Left hindlimb (tissue), 1 donor: ENCODE data around the gene IGSF9B.

ENCODE experiments used
- DNase-seq: peaks from one replicate; pipeline ENCODE4 v3.0.0-alpha.2; 2018

IGSF9B gene

DNA sequence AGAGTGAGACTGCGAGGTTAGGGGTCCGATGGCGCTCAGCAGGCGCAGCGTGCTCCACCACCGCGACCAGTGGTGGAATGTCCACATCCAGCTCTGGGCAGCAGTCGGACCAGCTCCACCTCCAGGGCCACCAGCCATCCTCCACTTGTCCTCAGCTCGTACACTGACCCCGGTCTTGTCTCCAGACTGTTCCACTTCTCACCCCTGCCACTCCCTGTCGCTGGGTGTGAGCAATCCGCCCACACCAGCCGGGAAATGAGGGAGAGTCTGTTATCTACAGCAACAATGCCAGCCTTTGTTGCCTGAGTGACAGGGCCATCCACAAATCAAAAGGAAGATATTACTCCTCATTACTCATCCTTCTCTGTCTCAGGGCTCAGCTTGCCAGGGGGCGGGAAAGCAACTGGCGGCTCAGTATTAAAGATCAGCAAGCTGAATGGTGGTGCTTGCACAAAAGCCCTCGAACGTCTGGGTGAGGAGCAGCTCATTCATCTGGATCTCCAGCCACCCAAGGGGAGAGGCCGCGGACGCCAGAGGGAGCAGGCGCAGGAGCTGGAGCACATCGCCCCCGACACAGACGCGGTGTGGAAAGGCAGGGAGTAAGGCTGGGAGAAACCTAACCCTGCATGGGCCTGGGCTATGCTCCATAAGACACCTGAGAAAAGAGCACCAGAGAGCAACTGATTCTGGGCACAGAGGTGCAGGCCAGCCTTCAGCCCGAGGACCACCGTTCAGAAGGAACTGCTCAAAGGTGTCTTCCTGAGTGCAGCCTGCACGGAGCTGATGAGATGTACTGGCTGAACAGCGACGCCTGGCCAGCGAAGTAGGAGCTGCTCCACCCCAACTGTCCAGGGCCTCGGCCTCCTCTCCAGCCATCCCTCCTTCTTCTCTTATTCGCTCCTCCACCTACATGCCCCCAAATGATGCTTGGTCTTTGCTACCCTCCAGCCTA lies 21.9 kb downstream of the IGSF9B start:
- DNase-seq: no peak

DNA sequence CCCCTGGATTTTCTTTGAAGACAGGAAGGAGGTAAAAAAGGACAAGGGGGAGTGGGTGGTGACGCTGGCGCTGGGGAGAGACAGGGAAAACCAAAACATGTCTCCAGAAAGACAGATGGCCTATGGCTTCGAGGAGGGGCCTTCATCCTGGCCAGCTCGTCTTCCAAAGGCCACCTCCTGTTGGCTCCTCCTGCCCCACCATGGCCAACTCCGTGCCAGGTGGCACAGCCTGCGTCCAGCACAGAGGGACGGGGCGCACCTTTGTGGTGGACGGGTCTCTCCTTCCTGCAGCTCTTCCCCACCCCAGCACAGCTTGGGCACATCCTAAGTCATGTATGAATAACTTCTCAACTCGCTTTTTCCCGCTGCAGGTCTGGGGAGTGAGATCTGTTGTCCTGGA lies 22.7 kb downstream of the IGSF9B start:
- DNase-seq: no peak

DNA sequence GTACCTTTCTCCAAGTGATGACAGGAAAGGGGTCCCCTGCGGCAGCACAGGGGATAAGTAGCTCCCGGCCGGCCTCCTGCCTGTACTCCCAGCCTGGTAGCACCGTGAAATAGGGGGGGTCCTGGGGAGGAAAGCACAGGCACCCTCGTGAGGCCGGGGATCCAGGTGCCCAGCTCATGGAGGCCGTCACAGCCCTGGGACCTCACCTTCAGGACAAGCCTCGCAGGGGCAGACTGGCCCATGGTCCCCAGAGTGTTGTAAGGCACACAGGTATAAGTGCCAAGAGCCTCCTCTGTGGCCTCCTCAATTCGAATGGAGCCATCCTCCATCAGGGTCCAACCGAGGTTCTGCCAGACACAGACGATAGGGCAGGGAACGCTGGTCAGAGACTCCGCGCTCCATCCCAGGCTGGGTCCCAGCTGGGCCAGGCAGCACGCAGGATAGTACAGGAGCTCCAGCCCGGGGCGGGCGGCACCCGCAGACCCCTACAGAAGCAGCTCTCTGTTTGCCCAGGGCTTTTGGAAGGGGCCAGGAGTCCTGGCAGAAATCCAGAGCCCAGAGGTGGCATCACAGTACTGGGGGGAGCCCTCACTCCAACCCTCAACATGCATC lies 25.2 kb downstream of the IGSF9B start:
- no peak for DNase-seq

DNA sequence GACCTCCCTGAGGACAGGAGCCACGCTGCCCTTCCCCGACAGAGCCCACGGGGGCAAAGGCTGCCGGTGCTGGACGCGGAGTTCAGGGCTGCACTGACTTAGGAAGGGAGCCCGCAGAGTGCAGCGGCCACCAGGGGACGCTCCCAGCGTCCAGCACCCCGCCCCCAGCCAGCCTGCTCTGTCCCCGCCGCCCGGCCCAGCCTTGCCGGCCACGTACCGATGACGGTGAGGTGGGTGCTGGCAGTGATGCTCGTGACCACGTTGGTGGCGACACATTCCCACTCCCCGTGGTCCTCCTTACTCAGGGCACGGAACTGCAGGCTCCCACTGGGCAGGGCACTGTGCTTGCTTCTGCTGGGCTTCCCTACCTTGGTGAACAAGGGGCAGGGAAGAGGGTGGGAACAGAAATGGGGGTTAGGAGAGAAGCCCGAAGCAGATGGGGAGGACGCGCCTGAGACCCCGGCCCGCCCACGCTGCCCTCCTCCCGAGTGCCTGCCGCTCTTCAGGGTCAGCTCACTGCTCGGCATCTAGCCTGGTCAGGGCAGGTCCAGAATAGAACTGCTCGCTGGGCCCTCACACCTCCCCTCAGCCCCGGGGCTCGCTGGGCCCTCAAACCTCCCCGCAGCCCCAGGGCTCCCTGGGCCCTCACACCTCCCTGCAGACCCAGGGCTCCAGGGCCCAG lies 25.9 kb downstream of the IGSF9B start:
- DNase-seq: no peak

DNA sequence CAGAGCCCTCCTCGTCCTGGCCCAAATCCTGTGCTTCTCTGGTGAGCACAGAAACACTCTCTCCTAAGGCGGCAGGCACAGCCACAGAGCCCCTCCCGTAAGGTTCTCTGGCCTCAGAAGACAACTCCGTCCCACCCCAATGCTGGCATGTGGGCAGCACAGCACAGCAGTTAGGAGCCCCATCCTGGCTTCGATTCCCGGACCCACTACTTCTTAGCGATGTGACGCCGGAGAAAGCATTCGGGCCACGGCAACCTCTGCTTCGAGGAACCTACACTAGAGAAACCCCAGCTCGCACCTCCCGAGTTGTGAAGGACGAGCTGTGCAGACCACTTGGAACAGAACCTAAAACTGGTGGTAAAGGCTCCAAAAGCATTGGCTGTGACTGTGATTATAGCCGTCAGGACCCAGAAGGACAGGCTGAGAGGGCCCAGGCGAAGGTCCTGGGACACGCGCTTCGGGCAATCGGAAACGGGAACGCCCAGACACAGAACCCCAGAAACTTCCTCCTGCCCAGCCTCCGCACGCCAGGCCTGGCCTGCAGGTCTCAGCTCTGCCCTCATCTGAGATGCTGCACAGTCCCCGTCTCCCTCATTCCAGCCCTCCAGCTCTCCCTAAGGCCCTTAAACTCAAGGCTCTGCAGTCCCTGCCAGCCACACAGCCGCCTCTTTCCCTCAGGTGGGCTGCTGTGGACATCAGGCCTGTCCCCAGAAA lies 26.6 kb downstream of the IGSF9B start:
- DNase-seq: no peak

DNA sequence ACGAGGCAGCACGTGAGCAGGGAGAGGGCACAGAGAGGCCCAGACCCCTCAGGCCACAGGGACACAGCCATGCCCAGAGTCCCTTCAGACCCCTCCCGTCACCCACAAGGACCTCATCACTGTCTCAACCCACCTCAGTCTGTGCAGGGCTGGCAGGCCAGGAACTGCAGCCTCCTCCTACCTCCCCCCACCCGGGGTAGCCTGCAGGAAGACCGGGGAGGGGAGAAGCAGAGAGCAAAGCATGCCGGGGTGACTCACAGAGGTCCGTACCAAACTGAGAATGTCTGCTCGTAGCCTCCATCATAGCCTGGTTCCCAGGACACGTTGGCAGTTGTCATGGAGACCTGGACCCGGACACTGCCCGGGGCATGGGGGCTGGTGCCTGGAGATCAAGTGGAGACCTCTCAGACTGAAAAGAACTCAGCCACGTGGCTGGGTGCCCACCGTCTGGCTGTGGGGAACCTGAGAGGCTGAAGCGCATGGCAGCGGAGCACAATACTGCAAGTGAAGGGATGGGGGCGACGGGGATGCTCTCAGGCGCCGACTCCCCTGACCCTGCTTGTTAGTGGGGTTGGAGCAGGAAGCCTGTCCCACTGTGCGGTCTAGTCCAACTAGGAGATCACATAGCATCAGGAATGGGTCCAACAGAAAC lies 27.2 kb downstream of the IGSF9B start:
- DNase-seq: no peak

DNA sequence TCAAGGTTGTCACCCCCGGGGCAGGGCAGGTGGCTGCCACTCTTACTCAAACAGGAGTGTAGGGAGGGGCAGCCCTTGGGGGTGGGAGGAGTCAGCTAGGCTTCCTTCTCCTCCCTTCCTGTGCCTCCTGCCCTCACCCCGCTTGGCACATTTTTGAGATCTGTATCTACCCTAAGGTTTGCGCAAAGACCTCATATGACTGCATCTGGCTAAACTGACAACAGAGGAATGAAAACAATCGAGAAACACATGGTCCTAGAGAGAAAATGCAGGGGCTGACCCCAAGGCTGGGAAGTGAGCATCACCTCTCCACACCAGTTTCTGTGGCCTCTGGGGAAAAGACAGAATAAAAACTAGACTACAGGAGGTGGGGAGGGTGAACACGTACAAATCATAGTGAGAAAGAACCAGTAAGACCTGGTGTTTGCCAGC lies 28.1 kb downstream of the IGSF9B start:
- no peak for DNase-seq

DNA sequence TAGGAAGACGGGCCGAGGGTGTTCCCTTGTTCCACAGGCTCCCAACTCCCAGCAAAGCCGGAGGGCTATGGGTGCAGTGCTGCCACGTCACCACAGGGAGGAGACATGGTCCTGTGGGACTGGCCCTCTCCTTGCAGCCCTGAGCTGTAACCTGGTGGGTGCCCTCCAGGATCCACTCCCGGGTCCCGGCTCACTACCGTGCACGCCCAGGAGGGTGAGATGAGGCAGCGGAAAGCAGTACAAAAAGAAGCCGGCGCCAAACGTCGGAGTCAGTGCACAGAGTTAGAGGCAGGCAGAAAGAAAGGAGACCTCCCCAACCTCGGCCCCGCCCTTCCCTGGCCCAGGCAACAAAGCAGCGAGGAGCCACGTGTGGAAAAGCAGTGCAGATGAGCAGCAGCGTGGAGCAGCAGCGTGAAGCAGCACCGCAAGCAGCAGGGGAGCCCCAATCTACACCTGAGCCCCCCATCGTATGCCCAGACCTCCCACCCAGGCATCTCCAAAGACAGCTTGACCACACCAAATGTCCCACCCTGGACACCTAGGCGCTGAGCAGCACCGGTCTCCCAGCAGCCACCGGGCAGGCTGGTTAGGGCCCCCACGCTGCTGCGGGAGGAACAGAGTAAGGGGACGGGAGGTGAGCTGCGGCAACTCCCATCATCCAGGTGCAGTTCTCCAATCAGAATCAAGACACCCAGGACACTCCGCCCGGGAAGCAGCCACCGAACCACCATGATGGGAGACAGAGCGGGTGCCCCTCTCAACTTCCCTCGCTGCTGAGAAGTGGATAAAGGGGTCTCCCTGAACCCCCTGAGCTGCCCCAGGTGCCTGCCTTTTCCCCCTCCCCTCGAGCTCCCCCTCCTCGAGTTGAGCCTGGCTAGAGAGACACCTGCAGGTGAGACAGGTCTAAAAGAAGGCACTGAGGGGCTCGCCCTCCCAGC lies 28.8 kb downstream of the IGSF9B start:
- no peak for DNase-seq

DNA sequence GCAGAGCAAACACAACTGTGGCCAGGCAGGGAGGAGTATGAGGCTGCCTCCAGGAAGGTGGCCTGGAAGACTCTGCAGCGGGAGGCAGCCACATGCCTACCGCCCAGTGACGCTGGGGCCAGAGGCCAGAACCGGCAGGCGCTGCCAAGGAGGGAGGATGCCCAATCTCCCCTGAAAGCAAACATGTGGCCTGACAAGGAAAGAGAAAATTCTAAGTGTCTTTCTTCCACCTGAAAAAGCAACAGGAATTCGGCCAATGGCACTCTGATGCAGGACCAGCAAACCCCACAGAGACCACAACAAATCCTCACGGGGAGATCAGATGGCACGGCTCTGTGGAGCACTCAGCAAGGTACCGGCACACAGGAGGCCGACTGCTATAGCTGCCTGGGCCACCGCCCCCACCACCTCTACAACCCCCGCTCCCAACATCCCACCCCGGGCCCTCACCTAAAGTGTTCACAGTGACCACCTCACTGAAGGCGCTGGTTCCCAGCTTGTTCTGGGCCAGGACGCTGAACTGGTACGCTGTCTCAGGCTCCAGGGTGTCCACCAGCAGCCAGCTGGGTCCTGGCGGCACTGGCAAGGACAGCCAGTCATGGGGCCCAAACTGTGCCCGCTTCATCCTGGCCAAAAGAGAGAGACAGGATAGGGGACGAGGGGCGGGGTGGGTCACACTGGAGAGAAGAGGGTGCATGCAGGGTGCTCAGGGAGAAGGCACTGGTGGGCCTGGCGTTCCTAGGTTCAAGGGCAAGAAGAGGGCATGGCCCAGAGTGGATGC lies 30.1 kb downstream of the IGSF9B start:
- DNase-seq: no peak

DNA sequence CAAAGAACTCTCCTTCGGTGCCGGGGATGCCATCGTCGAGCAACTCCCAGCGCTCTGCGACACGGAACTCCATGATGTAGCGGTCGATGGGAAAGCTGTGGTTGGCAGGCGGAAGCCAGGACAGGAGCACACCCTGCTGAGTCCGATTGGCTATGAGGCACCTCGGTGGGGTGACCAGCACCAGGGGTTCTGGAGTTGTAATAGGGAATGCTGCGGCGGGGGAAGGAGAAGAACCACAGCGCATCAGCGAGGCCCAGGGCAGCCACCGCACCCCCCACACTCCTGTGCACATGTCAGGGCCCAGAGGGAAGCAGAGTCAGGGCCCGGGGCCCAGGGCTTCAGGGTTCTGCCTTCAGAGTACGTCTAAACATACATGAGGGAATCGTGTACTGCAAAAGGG lies 31.0 kb downstream of the IGSF9B start:
- DNase-seq: no peak

DNA sequence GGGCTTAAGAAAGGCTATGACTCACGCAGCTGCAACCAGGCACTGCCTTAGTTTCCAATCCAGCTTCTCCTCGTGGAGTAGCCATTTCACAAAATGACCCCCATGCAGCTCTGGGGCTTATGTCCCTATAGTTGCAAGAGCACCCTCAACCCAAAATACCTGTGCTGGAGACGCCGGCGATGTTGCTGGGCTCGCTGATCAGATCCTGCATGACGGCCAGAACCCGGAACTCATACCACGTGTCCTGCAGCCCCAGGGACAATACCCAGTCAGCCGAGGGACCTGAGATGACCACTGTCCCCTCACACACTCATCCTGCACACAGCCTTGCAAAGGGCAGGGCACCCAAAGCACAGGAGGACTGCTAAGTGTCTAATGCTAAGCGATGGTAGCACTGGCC lies 32.1 kb downstream of the IGSF9B start:
- no peak for DNase-seq

DNA sequence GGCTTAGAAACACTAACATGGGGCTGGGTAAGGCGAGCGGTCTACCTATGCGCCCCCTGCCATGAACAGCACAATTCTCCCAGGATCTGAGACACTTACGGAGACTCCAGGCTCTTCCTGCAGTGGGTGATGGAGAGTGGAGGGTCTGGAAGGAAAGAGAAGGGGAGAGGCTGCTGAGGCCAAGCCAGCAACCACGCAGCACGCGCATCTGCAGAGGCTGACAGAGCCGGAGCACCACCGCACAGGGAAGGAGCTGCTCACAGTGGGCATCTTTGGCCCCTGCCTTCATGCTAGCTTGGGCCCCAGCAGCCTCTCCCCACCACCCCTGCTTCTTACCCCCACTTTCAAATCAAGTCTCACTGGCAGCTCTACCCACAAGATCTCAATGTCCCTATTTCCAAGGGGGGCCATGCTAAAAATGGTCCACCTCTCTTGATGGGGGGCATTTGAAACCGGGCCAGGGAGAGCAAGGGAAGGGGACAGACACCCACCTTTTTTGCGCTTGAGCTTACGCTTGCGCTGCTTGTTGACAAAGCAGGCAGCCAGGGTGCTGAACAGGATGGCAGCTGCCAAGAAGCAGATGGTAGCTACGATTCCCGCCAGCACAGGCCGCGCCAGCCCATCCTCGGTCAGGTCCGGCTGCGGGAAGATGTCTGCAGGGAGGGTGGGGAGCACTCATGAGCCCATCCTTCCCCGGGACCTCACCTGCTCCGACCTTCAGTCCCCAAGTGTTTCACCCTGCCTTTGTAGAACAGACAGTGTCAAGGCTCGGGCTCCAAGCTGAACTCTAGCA lies 34.5 kb downstream of the IGSF9B start:
- DNase-seq: no peak

DNA sequence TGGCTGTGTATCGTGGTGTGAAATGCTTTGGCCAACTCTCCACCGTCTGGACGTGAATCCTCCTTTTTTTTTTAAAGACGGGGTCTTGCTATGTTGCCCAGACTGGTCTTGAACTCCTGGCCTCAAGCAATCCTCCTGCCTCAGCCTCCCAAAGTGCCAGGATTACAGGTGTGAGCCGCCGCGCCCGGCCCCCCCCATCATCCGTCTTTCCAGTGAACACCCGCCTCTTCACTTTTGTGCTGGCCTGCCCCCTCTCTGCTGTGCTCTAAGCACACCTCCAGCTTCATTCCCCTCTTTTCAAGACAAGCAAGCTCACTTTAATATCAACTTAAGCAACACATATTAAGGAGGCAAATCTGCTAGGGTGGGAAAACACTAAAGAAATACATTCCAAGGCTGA lies 35.3 kb downstream of the IGSF9B start:
- no peak for DNase-seq

DNA sequence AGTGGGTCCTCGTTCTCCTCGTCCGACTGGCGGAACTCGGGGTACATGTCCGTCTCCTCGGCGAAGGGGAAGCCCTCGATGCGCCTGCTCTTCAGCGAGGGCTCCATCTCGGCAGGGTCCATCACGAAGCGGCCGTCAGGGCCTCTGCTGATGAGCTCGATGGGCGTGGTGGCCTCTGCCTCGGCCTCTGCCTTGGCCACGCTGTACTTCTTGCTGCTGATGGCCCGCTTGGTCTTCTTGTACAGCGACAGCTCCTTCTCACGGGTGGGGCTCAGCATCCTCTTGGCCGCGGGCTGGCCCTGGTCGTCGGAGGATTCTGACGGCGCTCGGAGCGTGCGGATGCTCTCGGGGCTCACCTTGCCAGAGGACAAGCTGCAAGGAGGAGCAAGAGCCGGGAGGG lies 35.7 kb downstream of the IGSF9B start:
- DNase-seq: no peak

DNA sequence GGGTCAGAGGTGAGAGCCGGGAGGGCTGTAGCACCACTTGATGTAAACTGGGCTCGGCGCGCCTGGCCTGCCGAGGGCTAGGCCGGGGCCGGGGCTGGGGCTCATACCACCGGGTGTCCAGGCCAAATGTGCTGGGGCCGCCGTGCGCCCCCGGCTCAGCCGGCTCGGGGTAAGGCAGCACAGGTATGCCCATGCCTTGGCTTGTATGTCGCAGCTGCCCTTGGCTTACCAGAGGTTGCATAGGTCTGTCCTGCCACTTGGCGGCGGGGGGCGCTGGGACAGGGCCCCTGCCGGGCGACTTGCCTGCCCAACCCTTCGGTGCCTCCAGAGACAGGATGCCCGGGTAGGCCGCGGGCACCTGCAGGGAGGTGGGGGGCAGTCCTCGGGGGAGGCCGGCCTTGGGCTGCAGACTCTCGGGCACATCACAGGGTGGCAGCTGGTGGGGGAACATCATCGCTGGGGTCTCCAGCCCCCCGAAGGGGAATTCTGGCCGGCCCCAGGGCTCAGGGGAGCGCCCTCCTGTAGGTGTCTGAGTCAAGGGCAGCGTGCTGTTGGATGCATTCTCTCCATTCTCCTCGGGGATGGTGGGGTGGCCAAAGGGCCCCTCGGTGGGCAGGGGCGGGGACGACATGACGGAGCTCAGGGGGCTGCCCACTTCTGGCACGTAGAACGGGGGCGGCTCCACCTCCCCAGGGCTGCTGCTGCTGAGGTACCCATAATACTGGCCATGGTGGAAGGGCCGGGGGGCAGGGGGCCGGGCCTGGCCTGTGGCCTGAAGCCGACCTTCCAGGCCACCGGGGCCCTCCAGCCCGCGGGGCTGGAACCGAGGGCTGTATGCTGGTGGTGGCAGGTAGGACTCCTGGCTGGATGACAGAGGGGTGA lies 36.4 kb downstream of the IGSF9B start:
- no peak for DNase-seq

DNA sequence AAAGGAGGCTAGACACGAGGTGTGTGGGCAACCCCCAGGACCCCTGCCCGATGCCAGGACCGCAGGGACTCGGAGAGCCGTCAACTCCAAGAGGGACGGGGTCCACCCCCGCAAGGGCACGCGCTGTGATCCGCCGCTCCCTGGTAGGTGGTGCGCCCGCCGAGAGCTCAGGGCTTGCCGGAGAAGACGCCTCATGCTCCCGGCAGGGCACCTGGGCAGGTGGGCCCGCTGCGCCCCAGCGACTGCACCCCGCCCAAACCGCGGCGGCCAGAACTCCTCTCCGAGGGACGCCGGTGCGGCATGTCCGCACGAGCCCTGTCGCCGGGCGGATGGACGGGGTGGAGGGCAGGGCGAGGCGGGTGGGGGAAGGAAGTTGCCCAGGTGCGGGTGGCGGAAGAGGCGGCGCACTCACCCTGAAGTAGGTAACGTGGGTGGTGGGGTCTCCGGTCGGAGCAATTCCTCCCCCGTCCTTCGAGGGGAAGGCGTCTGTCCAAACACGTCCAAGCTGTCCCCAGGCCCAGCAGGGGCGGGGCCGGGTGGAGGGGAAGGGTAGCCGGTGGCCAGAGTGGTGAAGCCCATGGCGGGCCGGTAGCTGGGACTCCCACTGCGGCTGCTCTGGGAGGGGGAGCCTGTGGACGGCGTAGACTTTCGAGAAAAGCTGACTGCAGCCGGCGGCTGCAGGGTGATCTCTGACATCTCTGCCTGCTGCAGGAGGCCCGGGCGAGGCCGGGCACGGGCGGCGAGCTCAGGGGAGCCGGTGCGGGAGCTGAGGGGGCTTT lies 37.2 kb downstream of the IGSF9B start:
- DNase-seq: no peak

DNA sequence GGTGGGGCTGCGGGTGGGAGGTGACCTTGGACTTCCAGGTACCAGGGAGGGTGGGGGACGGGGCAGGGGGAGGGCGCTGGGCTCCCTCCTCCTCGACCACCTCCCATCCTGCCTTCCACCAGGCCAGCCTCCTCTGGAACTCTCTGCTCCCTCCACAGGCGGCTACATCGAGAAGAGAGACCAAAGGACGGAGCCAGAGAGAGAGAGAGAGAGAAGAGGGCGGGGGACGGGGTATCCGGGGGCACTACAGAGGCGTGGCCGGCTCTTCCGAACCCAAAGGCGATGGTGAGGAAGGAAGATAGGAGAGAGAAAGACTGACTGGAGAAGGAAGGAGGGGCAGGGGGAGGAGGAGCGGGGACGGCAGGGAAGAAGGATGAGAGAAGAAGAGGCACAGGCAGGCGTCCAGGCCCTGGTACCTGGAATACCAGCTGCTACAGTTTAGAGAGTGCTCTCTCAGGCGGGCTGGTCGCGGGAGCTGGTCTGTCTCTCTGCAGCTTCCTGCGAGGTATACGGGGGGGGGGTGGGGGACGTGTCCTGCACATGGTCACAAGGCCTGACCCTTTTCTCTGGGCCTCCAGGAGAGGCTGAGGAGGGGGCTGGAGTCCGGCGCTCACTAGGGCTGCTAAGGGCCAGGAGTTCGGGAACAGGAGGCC lies 38.0 kb downstream of the IGSF9B start:
- DNase-seq: no peak
